ENCODE data around the gene PREX1.

PREX1 gene

DNA sequence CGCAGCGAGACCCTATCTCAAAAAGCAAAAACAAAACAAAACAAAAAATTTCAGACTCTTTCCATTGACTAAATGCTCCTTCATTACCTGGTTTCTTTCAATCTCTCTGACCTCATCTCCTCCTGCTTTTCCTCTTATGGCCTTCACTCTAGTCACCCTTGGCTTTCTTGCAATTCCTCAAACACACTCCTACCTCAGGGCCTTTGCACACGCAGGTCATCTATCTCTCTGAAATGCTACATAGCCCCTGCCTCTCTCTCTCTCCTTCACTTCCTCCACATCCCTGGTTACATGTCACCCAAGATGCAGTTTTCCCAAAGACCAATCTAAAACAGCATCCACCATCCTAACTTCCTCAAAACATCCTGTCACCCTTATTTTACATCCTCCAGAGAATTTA lies 96.8 kb downstream of the PREX1 start:
- Histone ChIP-seq H2BK120ac (ENCODE audit: low read depth, low read length) (no peak overlapping the region), H2AFZ (ENCODE audit: low read length) (no peak overlapping the region), H3K27ac (replicated peaks; ENCODE audit: low read length) (no peak overlapping the region), H3K14ac (ENCODE audit: low read length) (no peak overlapping the region), H3K4me1 (ENCODE audit: control insufficient read depth in 2 of 2, insufficient read depth in 1 of 2, low read depth in 1 of 2, low read length in 2 of 2) (peaks cover 0 to 2% of the 10 kb centered on the region in 2 donors), H3K27me3 (ENCODE audit: control insufficient read depth in 3 of 3, insufficient read depth in 3 of 3, low read depth in 1 of 3, low read length in 3 of 3) (no peaks in the 10 kb centered on the region), H2AK5ac (ENCODE audit: low read depth, low read length) (no peak overlapping the region), H2BK5ac (ENCODE audit: low read length) (no peak overlapping the region), H3K79me1 (ENCODE audit: low read depth, low read length) (no peaks in the 10 kb centered on the region), H3K9me3 (replicated peaks in 1 of 2; ENCODE audit: control insufficient read depth in 2 of 2, insufficient read depth in 1 of 2, low read depth in 1 of 2, low read length in 2 of 2) (no peaks in the 10 kb centered on the region), H3K23ac (ENCODE audit: low read depth, low read length, poor library complexity) (no peak overlapping the region), H3K4ac (ENCODE audit: low read length) (no peak overlapping the region), H3K18ac (ENCODE audit: low read length) (no peak overlapping the region), H3K36me3 (replicated peaks in 1 of 2; ENCODE audit: control insufficient read depth in 2 of 2, insufficient read depth in 2 of 2, low read length in 2 of 2) (peaks cover 0 to 98% of the 10 kb centered on the region in 2 donors), H4K8ac (ENCODE audit: low read depth, low read length) (no peak overlapping the region), H2BK15ac (ENCODE audit: low read length) (no peak overlapping the region), H2BK12ac (ENCODE audit: low read length) (no peak overlapping the region), H4K91ac (ENCODE audit: low read depth, low read length, poor library complexity) (no peak overlapping the region), H3K4me3 (ENCODE audit: low read length in 2 of 2) (no peak overlapping the region), H3K9ac (ENCODE audit: low read depth, low read length, poor library complexity) (no peak overlapping the region), H3K4me2 (ENCODE audit: insufficient read depth, low read length, poor library complexity, severe bottlenecking) (no peak overlapping the region)
- no peak for DNase-seq (ENCODE audit: low spot score)
- WGBS, 2 donors (ENCODE audit: extremely low coverage in 2 of 2, insufficient read length in 2 of 2, insufficient replicate concordance in 1 of 2), result no CpG with 5 or more reads among the region's 3 CpGs

DNA sequence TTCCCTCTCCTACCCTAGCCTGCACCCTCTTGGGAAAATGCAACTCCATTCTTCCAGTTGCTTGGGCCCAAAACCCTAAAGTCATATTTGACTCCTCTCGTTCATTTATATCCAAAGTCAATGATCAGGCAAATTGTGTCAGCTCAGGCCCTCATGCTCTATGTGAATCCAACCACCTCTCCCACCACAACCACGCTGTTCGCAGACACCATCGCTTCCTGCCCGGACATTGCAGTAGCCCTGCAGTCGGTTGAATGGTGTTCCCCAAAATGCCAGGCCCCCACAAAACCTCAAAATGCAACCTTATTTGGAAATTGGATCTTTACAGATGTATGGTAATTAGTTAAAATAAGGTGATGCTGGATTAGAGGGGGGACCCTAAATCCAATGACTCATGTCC lies 98.3 kb downstream of the PREX1 start:
- no peak overlapping the region for H2BK5ac ChIP-seq (ENCODE audit: low read length)
- H4K91ac ChIP-seq (ENCODE audit: low read depth, low read length, poor library complexity), result no peak overlapping the region
- no peak overlapping the region for H3K4me2 ChIP-seq (ENCODE audit: insufficient read depth, low read length, poor library complexity, severe bottlenecking)
- no peak overlapping the region for H3K4ac ChIP-seq (ENCODE audit: low read length)
- H3K14ac ChIP-seq (ENCODE audit: low read length), result no peak overlapping the region
- H3K18ac ChIP-seq (ENCODE audit: low read length), result no peak overlapping the region
- no peak overlapping the region for H2AFZ ChIP-seq (ENCODE audit: low read length)
- no peaks in the 10 kb centered on the region for H3K27me3 ChIP-seq (ENCODE audit: control insufficient read depth in 3 of 3, insufficient read depth in 3 of 3, low read depth in 1 of 3, low read length in 3 of 3)
- H2BK15ac ChIP-seq (ENCODE audit: low read length), result no peak overlapping the region
- H4K8ac ChIP-seq (ENCODE audit: low read depth, low read length), result no peak overlapping the region
- H3K27ac ChIP-seq (replicated peaks; ENCODE audit: low read length), result no peak overlapping the region
- no peaks in the 10 kb centered on the region for H3K79me1 ChIP-seq (ENCODE audit: low read depth, low read length)
- no peak overlapping the region for H2BK12ac ChIP-seq (ENCODE audit: low read length)
- H3K23ac ChIP-seq (ENCODE audit: low read depth, low read length, poor library complexity), result no peak overlapping the region
- H3K4me1 ChIP-seq (ENCODE audit: control insufficient read depth in 2 of 2, insufficient read depth in 1 of 2, low read depth in 1 of 2, low read length in 2 of 2), result peaks cover 0 to 4% of the 10 kb centered on the region in 2 donors
- H3K9ac ChIP-seq (ENCODE audit: low read depth, low read length, poor library complexity), result no peak overlapping the region
- no peak overlapping the region for H3K4me3 ChIP-seq (ENCODE audit: low read length in 2 of 2)
- WGBS, 2 donors (ENCODE audit: extremely low coverage in 2 of 2, insufficient read length in 2 of 2, insufficient replicate concordance in 1 of 2), result no CpG with 5 or more reads among the region's 6 CpGs
- no peak overlapping the region for H2BK120ac ChIP-seq (ENCODE audit: low read depth, low read length)
- H3K36me3 ChIP-seq (replicated peaks in 1 of 2; ENCODE audit: control insufficient read depth in 2 of 2, insufficient read depth in 2 of 2, low read length in 2 of 2), result peaks cover 0 to 98% of the 10 kb centered on the region in 2 donors
- DNase-seq (ENCODE audit: low spot score), result no peak
- no peak overlapping the region for H2AK5ac ChIP-seq (ENCODE audit: low read depth, low read length)
- H3K9me3 ChIP-seq (replicated peaks in 1 of 2; ENCODE audit: control insufficient read depth in 2 of 2, insufficient read depth in 1 of 2, low read depth in 1 of 2, low read length in 2 of 2), result no peaks in the 10 kb centered on the region

DNA sequence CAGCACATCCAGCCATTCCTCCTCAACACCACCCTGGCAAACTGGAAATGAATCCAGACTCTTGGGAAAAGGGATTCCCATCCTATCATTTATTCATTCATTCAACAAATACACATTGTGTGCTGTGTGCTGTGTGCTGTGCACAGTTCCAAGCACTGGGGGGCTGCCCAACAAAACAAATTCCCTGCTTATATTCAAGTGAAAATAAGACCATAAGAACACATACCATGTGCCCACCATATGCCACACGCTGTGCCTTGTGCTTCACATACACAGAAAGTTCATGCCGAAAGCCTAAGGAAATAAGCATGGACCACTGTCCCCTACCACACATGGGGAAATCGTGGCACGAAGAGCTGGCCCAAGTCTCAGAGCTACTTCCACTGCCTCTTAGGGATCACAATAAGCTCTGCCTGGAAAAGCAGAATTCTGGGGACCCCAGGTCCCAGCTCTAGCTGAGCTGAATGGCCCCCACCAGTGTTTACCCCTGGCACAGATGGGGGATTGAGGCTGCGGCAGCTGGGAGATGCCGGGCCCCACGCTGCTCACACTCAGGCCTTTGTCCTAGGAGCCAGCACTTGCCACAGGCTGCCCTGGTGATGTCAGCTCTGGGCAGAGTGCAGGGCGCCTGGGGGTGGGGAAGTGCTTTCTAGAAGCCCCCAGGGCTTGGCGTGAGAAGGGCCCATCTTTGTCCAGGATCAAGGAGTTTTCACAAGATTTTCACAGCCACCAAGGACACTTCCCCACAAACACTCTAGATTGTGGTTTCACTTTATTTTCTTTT lies 99.6 kb downstream of the PREX1 start:
- no peaks in the 10 kb centered on the region for H3K9me3 ChIP-seq (replicated peaks in 1 of 2; ENCODE audit: control insufficient read depth in 2 of 2, insufficient read depth in 1 of 2, low read depth in 1 of 2, low read length in 2 of 2)
- no peak overlapping the region for H3K18ac ChIP-seq (ENCODE audit: low read length)
- H2AK5ac ChIP-seq (ENCODE audit: low read depth, low read length), result no peak overlapping the region
- no peak overlapping the region for H3K4ac ChIP-seq (ENCODE audit: low read length)
- no peaks in the 10 kb centered on the region for H3K27me3 ChIP-seq (ENCODE audit: control insufficient read depth in 3 of 3, insufficient read depth in 3 of 3, low read depth in 1 of 3, low read length in 3 of 3)
- H3K4me1 ChIP-seq (ENCODE audit: control insufficient read depth in 2 of 2, insufficient read depth in 1 of 2, low read depth in 1 of 2, low read length in 2 of 2), result peaks cover 0 to 4% of the 10 kb centered on the region in 2 donors
- H3K79me1 ChIP-seq (ENCODE audit: low read depth, low read length), result no peaks in the 10 kb centered on the region
- H3K4me2 ChIP-seq (ENCODE audit: insufficient read depth, low read length, poor library complexity, severe bottlenecking), result no peak overlapping the region
- H2BK15ac ChIP-seq (ENCODE audit: low read length), result no peak overlapping the region
- H3K9ac ChIP-seq (ENCODE audit: low read depth, low read length, poor library complexity), result no peak overlapping the region
- H3K4me3 ChIP-seq (ENCODE audit: low read length in 2 of 2), result no peak overlapping the region
- H2AFZ ChIP-seq (ENCODE audit: low read length), result no peak overlapping the region
- no peak overlapping the region for H3K14ac ChIP-seq (ENCODE audit: low read length)
- no peak for DNase-seq (ENCODE audit: low spot score)
- no peak overlapping the region for H2BK12ac ChIP-seq (ENCODE audit: low read length)
- no peak overlapping the region for H3K27ac ChIP-seq (replicated peaks; ENCODE audit: low read length)
- no peak overlapping the region for H2BK5ac ChIP-seq (ENCODE audit: low read length)
- no peak overlapping the region for H3K23ac ChIP-seq (ENCODE audit: low read depth, low read length, poor library complexity)
- H2BK120ac ChIP-seq (ENCODE audit: low read depth, low read length), result no peak overlapping the region
- peaks cover 0 to 98% of the 10 kb centered on the region in 2 donors for H3K36me3 ChIP-seq (replicated peaks in 1 of 2; ENCODE audit: control insufficient read depth in 2 of 2, insufficient read depth in 2 of 2, low read length in 2 of 2)
- H4K91ac ChIP-seq (ENCODE audit: low read depth, low read length, poor library complexity), result no peak overlapping the region
- no CpG with 5 or more reads among the region's 9 CpGs for WGBS, 2 donors (ENCODE audit: extremely low coverage in 2 of 2, insufficient read length in 2 of 2, insufficient replicate concordance in 1 of 2)
- H4K8ac ChIP-seq (ENCODE audit: low read depth, low read length), result no peak overlapping the region

DNA sequence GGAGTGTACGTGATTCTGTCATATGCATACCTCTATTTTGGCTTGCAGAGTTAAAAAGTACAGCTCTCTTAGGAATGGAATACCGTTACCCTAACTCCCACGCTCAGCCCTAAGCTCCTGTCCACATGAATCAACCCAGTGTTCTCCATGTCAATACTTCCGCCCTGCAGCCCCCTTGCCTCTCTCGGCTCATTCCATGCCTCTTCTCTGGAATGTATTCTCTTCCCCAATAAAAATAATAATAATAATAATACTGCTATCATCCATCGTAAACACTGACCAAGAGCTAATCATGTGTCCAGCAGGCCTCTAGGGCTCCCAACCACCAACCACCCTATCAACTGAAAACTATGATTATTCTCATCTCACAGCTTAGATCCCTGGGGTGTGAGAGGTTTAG lies 100.6 kb downstream of the PREX1 start:
- H3K18ac ChIP-seq (ENCODE audit: low read length), result no peak overlapping the region
- no peak overlapping the region for H2AFZ ChIP-seq (ENCODE audit: low read length)
- no peaks in the 10 kb centered on the region for H3K9me3 ChIP-seq (replicated peaks in 1 of 2; ENCODE audit: control insufficient read depth in 2 of 2, insufficient read depth in 1 of 2, low read depth in 1 of 2, low read length in 2 of 2)
- H3K27me3 ChIP-seq (ENCODE audit: control insufficient read depth in 3 of 3, insufficient read depth in 3 of 3, low read depth in 1 of 3, low read length in 3 of 3), result no peaks in the 10 kb centered on the region
- DNase-seq (ENCODE audit: low spot score), result no peak
- H2BK120ac ChIP-seq (ENCODE audit: low read depth, low read length), result no peak overlapping the region
- no peak overlapping the region for H3K9ac ChIP-seq (ENCODE audit: low read depth, low read length, poor library complexity)
- H2BK15ac ChIP-seq (ENCODE audit: low read length), result no peak overlapping the region
- H2BK12ac ChIP-seq (ENCODE audit: low read length), result no peak overlapping the region
- H3K79me1 ChIP-seq (ENCODE audit: low read depth, low read length), result no peaks in the 10 kb centered on the region
- H3K4me3 ChIP-seq (ENCODE audit: low read length in 2 of 2), result no peak overlapping the region
- H4K8ac ChIP-seq (ENCODE audit: low read depth, low read length), result no peak overlapping the region
- H2BK5ac ChIP-seq (ENCODE audit: low read length), result no peak overlapping the region
- H3K4me1 ChIP-seq (ENCODE audit: control insufficient read depth in 2 of 2, insufficient read depth in 1 of 2, low read depth in 1 of 2, low read length in 2 of 2), result peaks cover 0 to 4% of the 10 kb centered on the region in 2 donors
- H3K36me3 ChIP-seq (replicated peaks in 1 of 2; ENCODE audit: control insufficient read depth in 2 of 2, insufficient read depth in 2 of 2, low read length in 2 of 2), result peaks cover 0 to 98% of the 10 kb centered on the region in 2 donors
- H3K27ac ChIP-seq (replicated peaks; ENCODE audit: low read length), result no peak overlapping the region
- H3K23ac ChIP-seq (ENCODE audit: low read depth, low read length, poor library complexity), result no peak overlapping the region
- no peak overlapping the region for H3K4ac ChIP-seq (ENCODE audit: low read length)
- H4K91ac ChIP-seq (ENCODE audit: low read depth, low read length, poor library complexity), result no peak overlapping the region
- H2AK5ac ChIP-seq (ENCODE audit: low read depth, low read length), result no peak overlapping the region
- H3K14ac ChIP-seq (ENCODE audit: low read length), result no peak overlapping the region
- WGBS, 2 donors (ENCODE audit: extremely low coverage in 2 of 2, insufficient read length in 2 of 2, insufficient replicate concordance in 1 of 2), result no CpG with 5 or more reads among the region's 6 CpGs
- H3K4me2 ChIP-seq (ENCODE audit: insufficient read depth, low read length, poor library complexity, severe bottlenecking), result no peak overlapping the region
